Breast epithelium (tissue), 3 donors: Measurements from ENCODE around the gene COL9A2.

Source experiments
- CTCF ChIP-seq, 3 donors: fragments of 450-650 bp; IDR thresholded peaks; one replicate each; pipeline ENCODE4 v1.5.1; 2016 to 2017; ENCODE audit warnings: antibody characterized with exemption in 3 of 3, mild to moderate bottlenecking in 3 of 3, moderate library complexity in 3 of 3
- POLR2A ChIP-seq: fragments of 450-650 bp; IDR thresholded peaks from one replicate; pipeline ENCODE4 v1.6.1; 2016; ENCODE audit warnings: antibody characterized with exemption, mild to moderate bottlenecking, moderate library complexity
- POLR2AphosphoS5 ChIP-seq, 3 donors: sonication (generic); formaldehyde crosslinking; IDR thresholded peaks; one replicate each; pipeline ENCODE4 v1.6.1; 2017; ENCODE audit warnings: antibody characterized with exemption in 3 of 3

- TF ChIP-seq CTCF (IDR thresholded peaks at IDR 0.05) (no peak), POLR2A (no peak), POLR2AphosphoS5 (IDR thresholded peaks at IDR 0.05) (no peak)
Measured at GRCh38 chr1:40265919-40266318, 51.2 kb downstream of the COL9A2 start.
